ENCODE results near the gene ABAT.

ABAT gene

DNA sequence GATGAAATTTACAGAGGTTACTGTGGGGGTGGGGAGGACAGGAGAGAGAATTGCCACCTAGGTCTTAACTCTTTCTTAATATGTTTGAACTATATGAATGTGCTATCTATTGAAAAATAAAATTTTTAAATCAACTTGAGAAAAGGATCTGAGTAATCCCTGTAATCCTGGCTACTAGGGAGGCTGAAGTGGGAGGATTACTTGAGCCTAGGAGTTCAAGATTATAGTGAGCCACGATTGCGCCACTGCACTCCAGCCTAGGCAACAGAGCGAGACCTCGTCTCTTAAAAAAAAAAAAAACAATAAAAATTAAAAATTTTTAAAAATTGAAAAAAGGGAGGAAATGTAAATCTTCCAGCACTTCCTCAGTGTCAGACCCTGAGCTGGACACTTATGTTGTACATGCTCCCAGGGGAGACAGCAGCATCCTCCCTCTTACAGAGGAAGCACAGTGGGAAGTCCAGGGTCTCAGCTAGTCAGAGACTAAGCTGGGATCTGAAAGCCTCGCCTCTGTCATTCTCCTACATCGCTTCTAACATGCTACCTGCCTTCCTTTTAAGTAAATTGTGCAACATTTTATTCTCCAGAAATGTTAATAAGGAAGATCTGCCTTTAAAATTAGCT lies 145.1 kb downstream of the ABAT start:
- no peak for DNase-seq

DNA sequence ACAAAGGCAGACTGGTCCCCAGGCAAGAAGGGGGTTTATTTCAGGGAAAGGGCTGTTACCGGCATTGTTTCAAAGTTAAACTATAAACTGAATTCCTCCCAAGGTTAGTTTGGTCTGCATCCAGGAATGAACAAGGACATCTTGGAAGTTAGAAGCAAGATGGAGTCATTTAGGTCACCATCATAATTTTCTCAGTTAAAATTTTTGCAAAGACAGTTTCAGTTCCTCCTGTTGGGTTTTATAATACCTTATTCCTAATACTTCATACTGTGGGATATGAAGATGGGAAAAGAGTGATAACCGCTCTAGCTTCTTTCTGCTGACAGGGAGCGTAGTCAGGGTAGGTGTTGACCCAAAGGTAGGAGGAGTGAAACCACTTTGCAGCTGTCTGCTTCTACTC lies 148.0 kb downstream of the ABAT start:
- DNase-seq, result no peak

DNA sequence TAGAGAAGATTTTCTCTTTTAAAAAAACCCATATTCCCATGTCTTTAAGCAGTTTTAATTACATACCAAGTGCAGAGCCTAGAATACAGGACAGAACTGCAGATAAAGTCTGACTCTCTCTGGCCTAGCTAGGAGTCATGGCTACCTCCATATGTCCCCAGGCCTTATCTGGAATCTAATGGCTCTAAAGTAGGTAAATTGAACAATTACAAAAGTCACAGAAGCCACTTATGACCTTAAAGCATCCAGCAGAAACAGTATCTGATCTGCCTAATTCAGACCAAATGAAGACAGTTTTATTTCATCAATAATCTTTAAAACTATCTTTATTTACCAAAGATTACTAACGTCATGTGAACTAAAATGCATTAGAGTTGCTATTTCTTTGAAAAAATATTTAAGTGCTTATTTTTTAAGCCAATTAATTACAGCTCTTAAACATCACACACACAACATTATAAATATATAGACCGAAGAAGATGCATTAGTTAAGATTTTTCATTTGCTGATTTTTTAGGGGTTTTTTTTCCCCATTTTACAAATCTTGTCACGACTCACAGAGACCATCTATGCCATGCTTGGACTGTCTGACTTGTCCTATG lies 152.0 kb downstream of the ABAT start:
- no peak for DNase-seq

GRCh38 chr16:8828541-8829165 lies 154.2 kb downstream of the ABAT start:
- no peak for DNase-seq

- DNase-seq, result no peak
Measured at GRCh38 chr16:8831450-8831849, 157.0 kb downstream of the ABAT start.

DNA sequence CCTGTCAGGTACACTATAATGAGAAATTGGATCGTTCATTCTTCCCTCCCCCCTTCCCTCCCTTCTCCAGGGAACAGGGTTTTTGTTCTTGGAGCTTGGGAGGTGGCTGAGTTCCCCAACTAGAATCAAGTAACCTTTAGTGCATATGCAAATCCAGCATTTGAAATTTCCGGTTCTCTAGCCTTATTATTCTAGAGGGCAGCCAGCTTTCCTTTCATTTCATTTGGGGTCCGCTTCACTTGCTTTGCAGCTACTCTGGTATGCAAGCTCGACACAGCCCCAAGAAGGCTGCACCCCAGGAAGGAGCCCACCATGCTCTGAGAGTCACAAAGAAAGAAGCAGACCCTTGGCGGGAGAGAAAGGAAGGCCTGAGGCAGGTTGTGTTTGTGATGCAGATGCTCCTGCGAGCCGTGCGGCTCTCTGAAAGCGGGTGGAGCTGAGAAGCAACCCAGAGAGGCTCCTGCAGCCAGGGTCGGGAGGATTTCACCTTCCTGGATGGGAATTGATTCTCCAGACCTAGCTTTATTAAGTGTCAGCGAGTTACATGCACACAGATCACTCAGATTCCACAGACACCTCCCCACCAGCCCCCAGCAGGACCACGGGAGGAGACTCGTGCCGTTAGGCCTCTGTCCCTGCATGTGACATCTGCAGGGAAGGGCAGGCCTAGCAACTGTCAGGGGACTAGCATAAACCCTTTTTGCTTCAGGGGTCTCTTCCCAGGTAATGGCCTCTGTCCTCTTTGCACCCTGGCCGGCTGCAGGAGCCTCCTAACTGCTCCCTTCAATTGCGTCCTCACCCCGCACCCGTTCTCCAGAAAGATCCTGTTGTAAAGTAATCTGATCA lies 157.7 kb downstream of the ABAT start:
- DNase-seq, result no peak

GRCh38 chr16:8832717-8833105 lies 158.3 kb downstream of the ABAT start:
- no peak for DNase-seq

All from NCI-H2107 (cell line).